Right lobe of liver (tissue), 6 donors: Measurements from ENCODE around the gene HSD17B8. TPM values are rescaled to one million over a fixed set of nuclear protein-coding genes. Genes with fewer than 3 reads are reported as not detected.

Source experiments
- ATAC-seq, 4 donors: fragments of 200-7000 bp; cut with Tn5 transposase; one replicate each; pipeline ENCODE4 v1.9.1; 2020; ENCODE audit warnings: mild to moderate bottlenecking in 4 of 4, moderate library complexity in 4 of 4
- DNase-seq, 3 donors: peaks; one replicate each; pipeline ENCODE4 v3.0.0-alpha.2; 2020
- H3K27ac ChIP-seq, 3 donors: fragments of 200-600 bp; one replicate each; pipeline ENCODE4 v1.8.0; 2022
- H3K27me3 ChIP-seq, 2 donors: fragments of 200-600 bp; one replicate each; pipeline ENCODE4 v1.8.0; 2022
- H3K36me3 ChIP-seq, 4 donors: fragments of 200-600 bp; sonication (generic) in 1 of 4; one replicate each; pipeline versions ENCODE4 v1.5.1 to v1.8.0; 2017 to 2022; ENCODE audit warnings: control low read depth in 1 of 4
- H3K4me1 ChIP-seq, 4 donors: fragments of 200-600 bp; sonication (generic) in 1 of 4; one replicate each; pipeline versions ENCODE4 v1.5.1 to v1.8.0; 2017 to 2022; ENCODE audit warnings: control low read depth in 1 of 4
- H3K4me3 ChIP-seq, 3 donors: fragments of 200-600 bp; one replicate each; pipeline ENCODE4 v1.8.0; 2022
- H3K9me3 ChIP-seq, 4 donors: fragments of 200-600 bp; sonication (generic) in 1 of 4; one replicate each; pipeline versions ENCODE4 v1.5.1 to v1.8.0; 2017 to 2022; ENCODE audit warnings: control low read depth in 1 of 4
- CTCF ChIP-seq, 4 donors: fragments of 200-600 bp in 3 of 4; fragments of 450-650 bp in 1 of 4; IDR thresholded peaks; one replicate each; pipeline versions ENCODE4 v1.5.1 to v1.8.0; 2016 to 2022; ENCODE audit warnings: antibody characterized with exemption in 4 of 4, mild to moderate bottlenecking in 2 of 4
- POLR2A ChIP-seq: fragments of 450-650 bp; IDR thresholded peaks from one replicate; pipeline ENCODE4 v1.6.1; 2017; ENCODE audit warnings: antibody characterized with exemption, mild to moderate bottlenecking
- WGBS: methylation state at CpG from one replicate; pipeline ENCODE4 v1.1.6; 2018; ENCODE audit warnings: low coverage, low lambda C conversion rate; ENCODE audit not compliant: insufficient coverage; ENCODE audit errors: missing lambda C conversion rate; 5-methylcytosine and 5-hydroxymethylcytosine counted together
- intact Hi-C, 2 donors: fragments of 100-400 bp; cut with DNase I; formaldehyde crosslinking; loops; one replicate each; pipeline versions ENCODE4 v1.11.2 to v1.14.1; 2022
- total RNA-seq, 6 experiments: library from RNA; depleted of rRNA in 2 of 6; stranded (reverse); fragments of >200 nt in 2 of 6; fragmentation: NEBNext Ultra II Directional in 3 of 6; extraction: Animal tissue kit (Norgen Biotek cat#: 25700) in 3 of 6; gene quantifications; one replicate each; pipeline versions ENCODE4 v1.1.0 to v1.2.4, GENCODE V29; 2016 to 2023
- donor health status: DM: no; HTN: yes; CAD: no.
- donor health status: DM: no; HTN: no; CAD: no.
- donor health status: DM: no; HTN: no; CAD: no.
- donor health status: DM: no; HTN: yes; CAD: no.
- donor health status: DM: no; HTN: yes; CAD: no.

HSD17B8 gene
- total RNA-seq, 6 experiments from 2014 or later = 14.3 to 39.8 (median 33.8) TPM

- no peaks in the 10 kb centered on the region for H3K36me3 ChIP-seq
- no peaks in the 10 kb centered on the region for H3K9me3 ChIP-seq
- peak in 1 of 3 donors; percentile 36 for DNase-seq
- no peak overlapping the region for H3K4me3 ChIP-seq
- TF ChIP-seq CTCF (IDR thresholded peaks at IDR 0.05) (no peak), POLR2A (no peak)
- intact Hi-C loops = loop anchor here (5.0 to 10.0 kb wide), 2 partner anchors 77 to 79 kb away; no protein-coding TSS in a partner anchor
- no peaks in the 10 kb centered on the region for H3K4me1 ChIP-seq
- ATAC-seq = no peak
- no CpG with 5 or more reads among the region's 6 CpGs for WGBS
- no peaks in the 10 kb centered on the region for H3K27me3 ChIP-seq
- H3K27ac ChIP-seq = no peak overlapping the region
These were observed 36.2 kb upstream of the HSD17B8 start for GRCh38 chr6:33168284-33168601.

GRCh38 chr6:33168639-33169038, 35.8 kb upstream of the HSD17B8 start:
- Histone ChIP-seq H3K27ac (no peak overlapping the region), H3K4me3 (no peak overlapping the region), H3K27me3 (no peaks in the 10 kb centered on the region), H3K4me1 (no peaks in the 10 kb centered on the region), H3K9me3 (no peaks in the 10 kb centered on the region), H3K36me3 (no peaks in the 10 kb centered on the region)
- no peak for ATAC-seq
- intact Hi-C loops = loop anchor here (5.0 to 10.0 kb wide), 2 partner anchors 76 to 79 kb away; no protein-coding TSS in a partner anchor
- TF ChIP-seq CTCF (IDR thresholded peaks at IDR 0.05) = no peak
- no peak for TF ChIP-seq POLR2A
- WGBS = 49% methylated on average over 3 of the region's 5 CpGs
- peak in 1 of 3 donors; percentile 37 for DNase-seq

GRCh38 chr6:33169291-33170175, 34.9 kb upstream of the HSD17B8 start:
- Histone ChIP-seq H3K4me1 (no peaks in the 10 kb centered on the region), H3K36me3 (no peaks in the 10 kb centered on the region), H3K27me3 (no peaks in the 10 kb centered on the region), H3K9me3 (no peaks in the 10 kb centered on the region), H3K4me3 (no peak overlapping the region), H3K27ac (no peak overlapping the region)
- no peak for TF ChIP-seq POLR2A
- TF ChIP-seq CTCF (IDR thresholded peaks at IDR 0.05) = no peak
- intact Hi-C loops = loop anchor here (5.0 to 10.0 kb wide), 2 partner anchors 75 to 78 kb away; no protein-coding TSS in a partner anchor
- DNase-seq (no peak), ATAC-seq (no peak)
- WGBS = 93% methylated on average over 5 of the region's 10 CpGs

GRCh38 chr6:33170176-33171015, 34.1 kb upstream of the HSD17B8 start:
- 76% methylated on average over 7 of the region's 9 CpGs for WGBS
- no peak for ATAC-seq
- no peak for TF ChIP-seq CTCF (IDR thresholded peaks at IDR 0.05)
- TF ChIP-seq POLR2A = no peak
- no peak for DNase-seq
- no peak overlapping the region for H3K4me3 ChIP-seq
- H3K27me3 ChIP-seq = no peaks in the 10 kb centered on the region
- H3K4me1 ChIP-seq = no peaks in the 10 kb centered on the region
- H3K36me3 ChIP-seq = no peaks in the 10 kb centered on the region
- H3K9me3 ChIP-seq = no peaks in the 10 kb centered on the region
- intact Hi-C loops = no loop called here
- H3K27ac ChIP-seq = no peak overlapping the region
